ENCODE data around the gene NEU3.

NEU3 gene

GRCh38 chr11:74950374-74950969 is 38.3 kb upstream of the NEU3 start (continued):
- TF ChIP-seq CSRNP3 (CRISPR knock-in tag; IDR thresholded peaks at IDR 0.05) (no peak), TSHZ2 (CRISPR knock-in tag; IDR thresholded peaks at IDR 0.05) (no peak), GLIS3 (CRISPR knock-in tag; IDR thresholded peaks at IDR 0.05) (no peak), RARB (CRISPR knock-in tag; IDR thresholded peaks at IDR 0.05) (no peak)

GRCh38 chr11:74951226-74951625 is 37.5 kb upstream of the NEU3 start:
- no peak for TF ChIP-seq CSDC2 (CRISPR knock-in tag; IDR thresholded peaks at IDR 0.05)
- no peak for TF ChIP-seq TSHZ2 (CRISPR knock-in tag; IDR thresholded peaks at IDR 0.05)
- no peak for TF ChIP-seq ZFP30 (CRISPR knock-in tag; IDR thresholded peaks at IDR 0.05)
- no peak for TF ChIP-seq OSR1 (CRISPR knock-in tag; IDR thresholded peaks at IDR 0.05)
- no peak for TF ChIP-seq ESRRG (CRISPR knock-in tag; IDR thresholded peaks at IDR 0.05)
- TF ChIP-seq TOX (CRISPR knock-in tag; IDR thresholded peaks at IDR 0.05; ENCODE audit: borderline replicate concordance): no peak
- no peak for TF ChIP-seq CREB5 (CRISPR knock-in tag; IDR thresholded peaks at IDR 0.05; ENCODE audit: low read depth)
- no peak for TF ChIP-seq ARNTL (CRISPR knock-in tag; IDR thresholded peaks at IDR 0.05; ENCODE audit: borderline replicate concordance, low read depth)
- TF ChIP-seq ISL1 (CRISPR knock-in tag; IDR thresholded peaks at IDR 0.05): no peak
- no peak for TF ChIP-seq ZNF8 (CRISPR knock-in tag; IDR thresholded peaks at IDR 0.05)
- no peak for TF ChIP-seq CSRNP3 (CRISPR knock-in tag; IDR thresholded peaks at IDR 0.05)
- ATAC-seq: no peak

- no peak for TF ChIP-seq CSRNP3 (CRISPR knock-in tag; IDR thresholded peaks at IDR 0.05)
- no peak for ATAC-seq
Observed at GRCh38 chr11:74952752-74953151, 36.0 kb upstream of the NEU3 start.

- no peak for TF ChIP-seq ISL1 (CRISPR knock-in tag; IDR thresholded peaks at IDR 0.05)
- TF ChIP-seq ZFP30 (CRISPR knock-in tag; IDR thresholded peaks at IDR 0.05): no peak
- TF ChIP-seq CSDC2 (CRISPR knock-in tag; IDR thresholded peaks at IDR 0.05): no peak
- no peak for TF ChIP-seq PATZ1 (CRISPR knock-in tag; IDR thresholded peaks at IDR 0.05; ENCODE audit: borderline replicate concordance)
- no peak for TF ChIP-seq TSHZ2 (CRISPR knock-in tag; IDR thresholded peaks at IDR 0.05)
- TF ChIP-seq TCF4 (CRISPR knock-in tag; IDR thresholded peaks at IDR 0.05; ENCODE audit: borderline replicate concordance): no peak
- TF ChIP-seq TOX (CRISPR knock-in tag; IDR thresholded peaks at IDR 0.05; ENCODE audit: borderline replicate concordance): no peak
- TF ChIP-seq ZNF8 (CRISPR knock-in tag; IDR thresholded peaks at IDR 0.05): no peak
- TF ChIP-seq RARB (CRISPR knock-in tag; IDR thresholded peaks at IDR 0.05): no peak
- ATAC-seq: no peak
Observed at GRCh38 chr11:74953451-74953850, 35.3 kb upstream of the NEU3 start.

Measured in SK-N-SH treated with all-trans-retinoic acid at 6 μM for 48 hours (cell line).